Left lung (tissue), 10 donors: ENCODE results near the gene SQOR. TPM values are rescaled to one million over a fixed set of nuclear protein-coding genes. Genes with fewer than 3 reads are reported as not detected.
A peak's percentile ranks its signal among the peaks of the same experiment; 100 is the strongest.
"Not testable (repeated sequence)": the region's sequence is repeated elsewhere in the genome, so short reads cannot be mapped to it uniquely, and the experiment has no call there.

Experiments
- ATAC-seq: fragments of 200-7000 bp; cut with Tn5 transposase; one replicate; pipeline ENCODE4 v1.9.1; 2020; ENCODE audit warnings: moderate library complexity
- DNase-seq, 4 donors: peaks; one replicate each; pipeline ENCODE4 v3.0.0-alpha.2; 2013 to 2020
- H3K27ac ChIP-seq, 2 donors: fragments of 200-600 bp; sonication (generic) in 1 of 2; one replicate each; pipeline versions ENCODE4 v1.5.0 to v1.8.0; 2020 to 2021
- H3K27me3 ChIP-seq, 2 donors: fragments of 200-600 bp; sonication (generic) in 1 of 2; one replicate each; pipeline versions ENCODE4 v1.5.0 to v1.8.0; 2020 to 2021
- H3K36me3 ChIP-seq, 2 donors: fragments of 200-600 bp; sonication (generic) in 1 of 2; one replicate each; pipeline versions ENCODE4 v1.5.0 to v1.8.0; 2020 to 2021
- H3K4me1 ChIP-seq, 2 donors: fragments of 200-600 bp; one replicate each; pipeline ENCODE4 v1.8.0; 2021
- H3K4me3 ChIP-seq, 2 donors: fragments of 200-600 bp; sonication (generic) in 1 of 2; one replicate each; pipeline versions ENCODE4 v1.5.0 to v1.8.0; 2020 to 2021; ENCODE audit warnings: mild to moderate bottlenecking in 1 of 2
- H3K9me3 ChIP-seq, 2 donors: fragments of 200-600 bp; sonication (generic) in 1 of 2; one replicate each; pipeline versions ENCODE4 v1.5.0 to v1.8.0; 2020 to 2021
- intact Hi-C, 2 donors: fragments of 100-400 bp; cut with DNase I; formaldehyde crosslinking; loops; one replicate each; pipeline versions ENCODE4 v1.11.2 to v1.14.2; 2022
- polyA plus RNA-seq, 6 donors: library from polyadenylated mRNA; unstranded; fragments of 120-200 nt; gene quantifications; one replicate each; pipeline ENCODE4 v1.2.1, GENCODE V29; 2013; ENCODE audit not compliant: insufficient read length in 6 of 6
- total RNA-seq, 2 donors: library from RNA; stranded (reverse); fragmentation: NEBNext Ultra II Directional; extraction: Animal tissue kit (Norgen Biotek cat#: 25700); gene quantifications; one replicate each; pipeline ENCODE4 v1.2.1, GENCODE V29; 2021
- TF ChIP-seq, protein P1 (sequence below), 2 donors: fragments of 200-600 bp; sonication (generic) in 1 of 2; IDR thresholded peaks; one replicate each; pipeline versions ENCODE4 v1.5.0 to v1.8.0; 2021; ENCODE audit warnings: antibody characterized with exemption in 2 of 2
- donor health status: DM: no; HTN: yes; CAD: no.
- donor health status: DM: no; HTN: no; CAD: no.

Gene SQOR
- total and polyA plus RNA-seq, 8 donors, result 9.3 to 116 (median 12.0) TPM

DNA sequence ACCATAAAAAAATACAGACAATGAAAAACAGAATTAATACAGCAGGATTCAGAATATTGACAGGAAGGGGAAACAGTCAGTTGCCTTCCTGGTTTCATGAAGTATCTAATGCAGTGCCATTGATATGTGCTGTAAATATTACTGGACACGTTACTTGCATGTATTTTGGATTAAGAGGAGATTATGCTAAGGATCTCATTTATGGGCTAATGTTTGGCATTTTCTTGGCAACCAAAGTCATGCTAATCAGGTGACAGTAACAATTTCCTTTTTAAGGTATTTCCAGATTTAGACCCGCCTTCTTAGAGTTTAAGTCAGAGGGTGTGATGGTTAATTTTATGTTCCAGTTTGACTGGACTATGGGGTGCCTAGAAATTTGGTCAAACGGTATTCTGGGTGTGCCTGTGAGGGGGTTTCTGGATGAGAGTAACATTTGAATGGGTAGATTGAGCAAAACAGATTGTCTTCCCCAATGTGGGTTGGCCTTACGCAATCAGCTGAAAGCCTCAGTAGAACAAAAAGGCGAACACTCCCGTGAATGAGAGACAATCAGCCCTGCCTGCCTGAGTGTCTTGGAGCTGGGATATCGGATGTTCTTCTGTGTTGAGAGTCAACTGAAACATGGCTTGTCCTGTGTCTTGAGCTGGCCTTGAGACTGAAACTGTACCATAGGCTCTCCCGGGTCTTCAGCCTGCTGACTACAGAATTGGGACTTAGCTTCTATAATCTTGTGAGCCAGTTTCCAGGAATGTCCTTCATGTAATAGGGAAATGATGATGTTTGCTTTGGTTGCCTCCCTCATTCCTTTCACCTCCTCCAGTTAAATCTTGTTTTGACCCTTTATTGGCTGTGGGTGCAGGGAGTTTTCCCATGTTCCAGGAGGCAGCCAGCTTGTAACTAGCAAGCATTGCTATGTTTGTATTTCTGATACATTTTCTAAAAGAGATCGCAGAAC, 10.5 kb downstream of the SQOR start:
- Histone ChIP-seq H3K27me3 (no peaks in the 10 kb centered on the region), H3K9me3 (no peaks in the 10 kb centered on the region), H3K27ac (peak overlapping the region; percentile 61 to 96), H3K4me1 (peaks cover 43 to 99% of the 10 kb centered on the region in 2 donors), H3K4me3 (peak overlapping the region in 1 of 2 donors; percentile 0), H3K36me3 (no peaks in the 10 kb centered on the region)
- no peak for DNase-seq
- ATAC-seq, result peak; percentile 36
- intact Hi-C loops, result no loop called here
- TF ChIP-seq, protein P1, sequence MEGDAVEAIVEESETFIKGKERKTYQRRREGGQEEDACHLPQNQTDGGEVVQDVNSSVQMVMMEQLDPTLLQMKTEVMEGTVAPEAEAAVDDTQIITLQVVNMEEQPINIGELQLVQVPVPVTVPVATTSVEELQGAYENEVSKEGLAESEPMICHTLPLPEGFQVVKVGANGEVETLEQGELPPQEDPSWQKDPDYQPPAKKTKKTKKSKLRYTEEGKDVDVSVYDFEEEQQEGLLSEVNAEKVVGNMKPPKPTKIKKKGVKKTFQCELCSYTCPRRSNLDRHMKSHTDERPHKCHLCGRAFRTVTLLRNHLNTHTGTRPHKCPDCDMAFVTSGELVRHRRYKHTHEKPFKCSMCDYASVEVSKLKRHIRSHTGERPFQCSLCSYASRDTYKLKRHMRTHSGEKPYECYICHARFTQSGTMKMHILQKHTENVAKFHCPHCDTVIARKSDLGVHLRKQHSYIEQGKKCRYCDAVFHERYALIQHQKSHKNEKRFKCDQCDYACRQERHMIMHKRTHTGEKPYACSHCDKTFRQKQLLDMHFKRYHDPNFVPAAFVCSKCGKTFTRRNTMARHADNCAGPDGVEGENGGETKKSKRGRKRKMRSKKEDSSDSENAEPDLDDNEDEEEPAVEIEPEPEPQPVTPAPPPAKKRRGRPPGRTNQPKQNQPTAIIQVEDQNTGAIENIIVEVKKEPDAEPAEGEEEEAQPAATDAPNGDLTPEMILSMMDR (IDR thresholded peaks at IDR 0.05), result no peak

DNA sequence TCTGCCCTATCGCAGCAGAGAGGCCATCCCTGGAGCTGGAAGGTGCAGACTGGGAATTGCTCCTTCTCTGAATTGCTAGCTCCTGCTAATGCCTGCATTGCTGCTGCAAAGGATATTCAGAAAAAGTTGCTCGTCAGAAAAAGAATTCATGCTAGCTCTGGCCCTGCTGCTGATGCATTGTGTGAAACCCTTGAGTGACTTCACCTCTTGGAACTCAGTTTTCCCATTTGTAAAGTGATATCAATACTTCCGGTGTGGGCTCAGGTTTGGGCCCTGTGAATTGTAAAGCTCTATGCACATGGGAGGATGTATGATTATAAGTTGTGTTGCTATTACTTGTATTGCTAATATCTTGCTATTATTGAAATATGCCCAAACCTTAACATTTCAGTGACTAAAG, 11.4 kb downstream of the SQOR start:
- intact Hi-C loops, result no loop called here
- peaks cover 34 to 95% of the 10 kb centered on the region in 2 donors for H3K4me1 ChIP-seq

DNA sequence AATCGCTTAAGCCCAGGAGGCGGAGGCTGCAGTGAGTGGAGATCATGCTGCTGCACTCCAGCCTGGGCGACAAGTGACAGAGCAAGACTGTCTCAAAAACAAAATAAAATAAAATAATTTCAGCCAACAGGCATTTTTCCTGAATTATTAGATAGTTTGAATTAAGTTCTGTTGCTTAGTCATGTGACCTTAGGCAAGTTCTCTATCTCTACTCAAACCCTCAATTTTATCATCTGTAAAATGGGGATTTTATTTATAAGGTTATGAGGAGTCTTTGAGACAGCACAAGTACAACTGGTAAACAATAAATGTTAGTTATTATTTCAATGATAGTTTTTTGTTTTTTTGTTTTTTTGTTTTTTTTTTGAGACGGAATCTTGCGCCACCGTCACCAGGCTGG, 13.0 kb downstream of the SQOR start:
- Histone ChIP-seq H3K27me3 (no peaks in the 10 kb centered on the region), H3K27ac (peak overlapping the region in 1 of 2 donors; percentile 72), H3K4me1 (peaks cover 27 to 95% of the 10 kb centered on the region in 2 donors), H3K9me3 (no peaks in the 10 kb centered on the region), H3K4me3 (no peak overlapping the region), H3K36me3 (peaks cover 0 to 9% of the 10 kb centered on the region in 2 donors)
- intact Hi-C loops, result no loop called here
- DNase-seq (no peak), ATAC-seq (no peak)
- TF ChIP-seq, protein P1 (IDR thresholded peaks at IDR 0.05), result no peak

More for the DNA sequence above, 11.4 kb downstream of the SQOR start:
- TF ChIP-seq, protein P1 (IDR thresholded peaks at IDR 0.05), result no peak
- no peak for ATAC-seq
- DNase-seq, result no peak
- Histone ChIP-seq H3K27ac (peak overlapping the region; percentile 61 to 96), H3K36me3 (peaks cover 0 to 6% of the 10 kb centered on the region in 2 donors), H3K27me3 (no peaks in the 10 kb centered on the region), H3K9me3 (no peaks in the 10 kb centered on the region), H3K4me3 (no peak overlapping the region)

DNA sequence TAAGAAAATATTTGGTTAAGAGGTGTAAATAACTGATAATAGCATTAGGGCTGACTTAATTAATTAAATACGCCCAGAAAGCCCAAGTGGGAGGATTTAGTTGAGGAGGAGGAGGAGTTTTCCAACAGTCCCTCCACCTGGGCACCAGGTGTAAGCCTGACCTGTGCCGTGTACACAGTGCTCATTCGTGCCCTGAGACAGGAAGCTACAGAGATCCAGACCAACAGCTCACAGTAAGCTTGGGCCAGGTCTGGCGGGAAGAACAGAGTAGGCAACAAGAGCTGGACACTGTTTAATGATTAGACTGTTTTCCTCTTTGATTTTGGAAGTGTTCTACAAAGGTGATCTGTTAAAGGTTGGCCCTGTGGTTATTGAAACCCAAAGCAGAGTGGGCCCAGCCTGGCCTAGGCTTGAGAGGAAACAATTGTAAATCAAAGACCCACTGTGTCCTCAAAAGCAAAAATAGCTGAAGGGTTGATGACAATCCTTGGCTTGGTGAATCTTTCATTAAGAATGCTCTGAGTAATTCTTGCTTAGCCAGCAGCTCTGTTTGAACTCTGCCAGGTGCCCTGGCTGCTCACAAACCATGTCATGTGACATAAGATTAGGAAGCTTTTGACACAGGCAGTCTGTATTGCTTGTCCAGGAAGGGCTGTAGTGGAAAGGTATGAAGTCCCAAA, 13.8 kb downstream of the SQOR start:
- TF ChIP-seq, protein P1 (IDR thresholded peaks at IDR 0.05), result no peak
- Histone ChIP-seq H3K27ac (peak overlapping the region; percentile 9 to 72), H3K9me3 (no peaks in the 10 kb centered on the region), H3K4me1 (peaks cover 27 to 95% of the 10 kb centered on the region in 2 donors), H3K27me3 (no peaks in the 10 kb centered on the region), H3K4me3 (no peak overlapping the region), H3K36me3 (peaks cover 0 to 9% of the 10 kb centered on the region in 2 donors)
- DNase-seq (no peak), ATAC-seq (peak; percentile 71)
- intact Hi-C loops, result no loop called here

DNA sequence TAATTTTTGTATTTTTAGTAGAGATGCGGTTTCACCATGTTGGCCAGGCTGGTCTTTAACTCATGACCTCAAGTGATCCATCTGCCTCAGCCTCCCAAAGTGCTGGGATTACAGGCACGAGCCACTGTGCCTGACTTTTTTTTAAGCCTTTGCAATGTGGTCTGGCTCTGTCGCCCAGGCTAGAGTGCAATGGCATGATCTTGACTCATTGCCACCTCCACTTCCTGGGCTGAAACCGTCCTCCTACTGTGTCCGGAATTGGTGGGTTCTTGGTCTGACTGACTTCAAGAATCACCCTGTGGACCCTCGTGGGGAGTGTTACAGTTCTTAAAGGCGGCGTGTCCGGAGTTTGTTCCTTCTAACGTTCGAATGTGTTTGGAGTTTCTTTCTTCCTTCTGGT, 15.2 kb downstream of the SQOR start:
- ATAC-seq, intact Hi-C loops, H3K27me3 ChIP-seq, H3K9me3 ChIP-seq, H3K36me3 ChIP-seq, H3K4me3 ChIP-seq: not testable (repeated sequence)
- Histone ChIP-seq H3K4me1 (peaks cover 22 to 95% of the 10 kb centered on the region in 2 donors), H3K27ac (peak overlapping the region in 1 of 2 donors; percentile 72)
- DNase-seq, result peak in 1 of 4 donors; percentile 37
